Stimulated activated CD8-positive, alpha-beta memory T cell treated with anti-CD3 and anti-CD28 coated beads, Interleukin-4, amount 100 ng/mL, for 1 hour (primary cell): ENCODE results near the gene ZNF10.

Experiments
- DNase-seq, 2 donors: peaks; one replicate each; pipeline ENCODE4 v3.0.0-alpha.2; 2020; ENCODE audit warnings: low read depth in 2 of 2, low spot score in 1 of 2

ZNF10 gene

DNA sequence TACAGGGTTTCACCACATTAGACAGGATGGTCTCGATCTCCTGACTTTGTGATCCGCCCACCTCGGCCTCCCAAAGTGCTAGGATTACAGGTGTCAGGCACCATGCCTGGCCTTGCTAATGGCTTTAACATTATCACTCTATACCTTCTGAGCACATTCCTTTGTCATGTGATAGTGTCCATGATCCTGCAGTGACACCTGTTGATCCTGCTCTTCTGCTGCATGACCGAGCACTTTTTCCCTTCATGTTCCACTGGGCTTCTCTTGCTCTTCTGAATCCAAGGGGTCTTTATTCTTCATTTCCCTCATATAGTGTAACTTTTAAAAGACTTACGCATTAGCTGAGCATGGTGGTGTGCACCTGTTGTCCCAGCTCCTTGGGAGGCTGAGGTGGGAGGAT is 62.4 kb downstream of the ZNF10 start:
- DNase-seq = no peak

DNA sequence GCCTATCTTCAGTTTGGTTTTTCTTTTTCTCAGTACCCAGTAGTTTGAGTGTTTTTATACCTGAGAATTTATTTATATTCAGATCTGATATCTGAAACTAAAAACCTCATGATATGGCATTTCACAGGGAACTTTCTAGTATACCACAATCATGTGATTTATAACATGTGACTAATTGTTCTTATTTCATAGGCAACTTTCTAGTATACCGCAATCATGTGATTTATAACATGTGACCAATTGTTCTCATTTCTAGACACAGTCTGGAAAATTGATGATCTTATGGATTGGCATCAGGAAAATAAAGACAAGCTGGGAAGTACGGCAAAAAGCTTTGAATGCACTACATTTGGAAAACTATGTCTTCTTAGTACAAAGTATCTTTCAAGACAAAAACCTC is 71.5 kb downstream of the ZNF10 start:
- no peak for DNase-seq

DNA sequence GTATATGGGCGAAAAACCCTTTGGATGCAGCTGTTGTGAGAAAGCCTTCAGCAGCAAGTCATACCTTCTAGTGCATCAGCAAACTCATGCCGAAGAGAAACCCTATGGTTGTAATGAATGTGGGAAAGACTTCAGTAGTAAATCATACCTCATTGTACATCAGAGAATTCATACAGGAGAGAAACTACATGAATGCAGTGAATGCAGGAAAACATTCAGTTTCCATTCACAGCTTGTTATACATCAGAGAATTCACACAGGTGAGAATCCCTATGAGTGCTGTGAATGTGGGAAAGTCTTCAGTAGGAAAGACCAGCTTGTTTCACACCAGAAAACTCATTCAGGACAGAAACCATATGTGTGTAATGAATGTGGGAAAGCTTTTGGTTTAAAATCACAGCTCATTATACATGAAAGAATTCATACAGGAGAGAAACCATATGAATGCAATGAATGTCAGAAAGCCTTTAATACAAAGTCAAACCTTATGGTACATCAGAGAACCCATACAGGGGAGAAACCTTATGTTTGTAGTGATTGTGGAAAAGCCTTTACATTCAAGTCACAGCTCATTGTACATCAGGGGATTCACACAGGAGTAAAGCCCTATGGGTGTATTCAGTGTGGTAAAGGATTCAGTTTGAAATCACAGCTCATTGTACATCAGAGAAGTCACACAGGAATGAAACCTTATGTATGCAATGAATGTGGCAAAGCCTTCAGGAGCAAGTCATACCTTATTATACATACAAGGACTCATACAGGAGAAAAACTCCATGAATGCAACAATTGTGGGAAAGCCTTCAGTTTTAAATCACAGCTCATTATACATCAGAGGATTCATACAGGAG is 72.3 kb downstream of the ZNF10 start:
- DNase-seq = no peak

DNA sequence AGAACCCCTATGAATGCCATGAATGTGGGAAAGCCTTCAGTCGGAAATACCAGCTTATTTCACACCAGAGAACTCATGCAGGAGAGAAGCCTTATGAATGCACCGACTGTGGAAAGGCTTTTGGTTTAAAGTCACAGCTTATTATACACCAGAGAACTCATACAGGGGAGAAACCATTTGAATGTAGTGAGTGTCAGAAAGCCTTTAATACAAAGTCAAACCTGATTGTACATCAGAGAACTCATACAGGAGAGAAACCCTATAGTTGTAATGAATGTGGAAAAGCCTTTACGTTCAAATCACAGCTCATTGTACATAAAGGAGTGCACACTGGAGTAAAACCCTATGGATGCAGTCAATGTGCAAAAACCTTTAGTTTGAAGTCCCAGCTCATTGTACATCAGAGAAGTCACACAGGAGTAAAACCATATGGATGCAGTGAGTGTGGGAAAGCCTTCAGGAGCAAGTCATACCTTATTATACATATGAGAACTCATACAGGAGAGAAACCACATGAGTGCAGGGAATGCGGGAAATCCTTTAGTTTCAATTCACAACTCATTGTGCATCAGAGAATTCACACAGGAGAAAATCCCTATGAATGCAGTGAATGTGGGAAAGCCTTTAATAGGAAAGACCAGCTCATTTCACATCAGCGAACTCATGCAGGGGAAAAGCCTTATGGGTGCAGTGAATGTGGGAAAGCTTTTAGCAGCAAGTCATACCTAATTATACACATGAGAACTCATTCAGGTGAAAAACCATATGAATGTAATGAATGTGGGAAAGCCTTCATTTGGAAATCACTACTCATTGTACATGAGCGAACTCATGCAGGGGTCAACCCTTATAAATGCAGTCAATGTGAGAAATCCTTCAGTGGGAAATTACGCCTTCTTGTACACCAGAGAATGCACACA is 73.2 kb downstream of the ZNF10 start:
- DNase-seq = no peak

DNA sequence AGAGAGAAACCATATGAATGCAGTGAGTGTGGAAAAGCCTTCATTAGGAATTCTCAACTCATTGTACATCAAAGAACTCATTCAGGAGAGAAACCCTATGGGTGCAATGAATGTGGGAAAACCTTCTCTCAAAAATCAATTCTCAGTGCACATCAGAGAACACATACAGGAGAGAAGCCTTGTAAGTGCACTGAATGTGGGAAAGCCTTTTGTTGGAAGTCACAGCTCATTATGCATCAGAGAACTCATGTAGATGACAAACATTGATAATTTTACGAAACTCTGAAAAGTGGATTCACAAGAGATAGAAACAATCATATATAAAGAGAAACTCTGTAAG is 73.8 kb downstream of the ZNF10 start:
- no peak for DNase-seq

DNA sequence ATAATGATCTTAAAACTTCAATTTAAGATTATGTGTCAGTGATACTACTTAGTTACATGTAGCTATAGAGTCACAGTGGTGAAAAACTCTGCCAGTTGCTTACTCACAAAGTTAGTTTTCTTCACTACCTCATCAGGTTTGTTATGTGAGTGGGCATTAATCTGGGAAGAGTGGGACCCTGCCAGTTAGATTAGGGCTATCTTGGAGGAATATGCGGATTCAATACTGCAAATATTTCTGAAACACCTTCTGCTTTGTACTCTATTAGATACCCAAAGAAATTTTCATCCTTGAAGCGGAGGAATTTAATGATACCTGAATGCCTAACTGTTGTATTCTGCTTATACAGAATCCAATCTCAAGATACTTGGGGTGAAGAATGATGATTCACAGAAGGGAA is 76.0 kb downstream of the ZNF10 start:
- DNase-seq = no peak
